Embryonic facial prominence (tissue), 1 donor: ENCODE data around the gene DESI1.
"Not testable (repeated sequence)": the region's sequence is repeated elsewhere in the genome, so short reads cannot be mapped to it uniquely, and the experiment has no call there.

Experiments used
- DNase-seq: peaks from one replicate; pipeline ENCODE4 v3.0.0-alpha.2; 2016; ENCODE audit errors: extremely low spot score

DESI1 gene

DNA sequence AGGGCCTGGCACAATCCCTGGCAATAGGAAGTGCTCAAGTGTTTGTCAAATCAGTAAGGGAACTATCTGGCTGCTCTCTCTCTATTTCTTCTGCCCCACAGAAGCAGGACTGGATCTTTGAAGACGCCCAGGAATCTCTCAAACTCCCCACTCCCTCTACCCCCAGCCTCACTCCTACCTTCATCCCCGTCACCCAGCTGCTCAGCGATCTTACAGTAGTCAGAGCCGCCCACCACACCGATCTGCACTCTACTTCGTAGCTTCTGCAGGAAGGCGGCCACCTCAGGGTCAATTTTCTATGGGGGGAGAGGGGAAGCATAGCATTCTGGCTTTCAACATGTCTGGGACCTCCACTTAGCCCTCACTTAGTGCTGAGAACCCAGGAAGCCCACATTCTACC is 34.9 kb downstream of the DESI1 start:
- no peak for DNase-seq

DNA sequence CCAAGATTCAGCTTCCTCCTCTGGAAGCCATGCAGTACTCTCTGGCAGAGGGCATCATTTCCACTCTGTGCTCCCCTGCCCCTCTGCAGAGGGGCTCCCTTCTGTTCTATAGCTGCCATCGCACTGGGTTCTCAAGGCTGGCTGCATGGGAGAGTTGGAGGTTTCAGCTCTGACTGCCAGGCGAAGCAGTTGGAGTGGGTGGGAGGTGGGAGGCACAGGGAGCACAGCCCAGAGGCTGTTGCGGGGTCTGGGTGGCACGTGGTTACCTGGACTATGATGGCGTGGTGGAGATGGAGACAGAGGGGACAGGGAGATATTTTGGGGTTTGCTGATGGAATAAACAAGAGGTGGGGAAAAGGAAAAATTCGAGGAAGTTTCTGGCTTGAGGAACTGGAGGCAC is 36.0 kb downstream of the DESI1 start:
- DNase-seq: no peak

DNA sequence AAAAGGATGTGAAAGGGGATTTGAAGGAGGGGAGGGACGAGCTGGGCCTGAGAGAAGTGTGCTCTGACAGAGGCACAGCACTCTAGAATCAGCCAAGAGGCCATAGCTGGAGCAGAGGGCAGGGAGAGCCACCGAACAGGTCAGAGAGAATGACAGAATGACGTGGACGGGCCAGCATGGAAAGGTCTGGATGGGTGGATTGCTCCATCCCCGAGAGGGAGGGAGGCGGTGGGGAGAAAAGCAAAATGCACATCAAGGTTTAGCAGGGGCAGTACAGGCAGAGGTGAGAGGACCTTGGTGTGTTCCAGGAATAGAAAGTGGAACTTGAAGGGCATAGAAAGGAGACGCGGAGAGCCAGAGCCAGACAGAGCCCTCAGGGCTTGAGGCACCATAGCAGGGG is 38.1 kb downstream of the DESI1 start:
- DNase-seq: no peak

DNA sequence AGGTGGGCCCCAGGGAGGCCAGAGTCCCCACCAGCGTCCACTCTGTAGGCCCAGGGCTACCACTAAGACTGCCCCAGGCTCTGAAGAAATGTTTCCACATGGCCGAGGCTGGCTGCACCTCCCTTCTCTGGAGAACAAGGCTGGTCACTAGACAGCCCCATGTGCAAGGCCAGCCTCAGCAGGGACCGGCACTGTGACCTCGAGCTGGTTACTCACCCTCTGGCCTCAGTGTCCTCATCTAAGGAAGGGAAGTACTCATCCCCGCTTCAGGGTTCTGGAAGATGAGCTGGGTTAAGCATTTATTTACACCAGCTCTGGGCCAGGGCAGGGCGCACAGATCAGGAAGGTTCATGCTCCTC is 40.9 kb downstream of the DESI1 start:
- no peak for DNase-seq

DNA sequence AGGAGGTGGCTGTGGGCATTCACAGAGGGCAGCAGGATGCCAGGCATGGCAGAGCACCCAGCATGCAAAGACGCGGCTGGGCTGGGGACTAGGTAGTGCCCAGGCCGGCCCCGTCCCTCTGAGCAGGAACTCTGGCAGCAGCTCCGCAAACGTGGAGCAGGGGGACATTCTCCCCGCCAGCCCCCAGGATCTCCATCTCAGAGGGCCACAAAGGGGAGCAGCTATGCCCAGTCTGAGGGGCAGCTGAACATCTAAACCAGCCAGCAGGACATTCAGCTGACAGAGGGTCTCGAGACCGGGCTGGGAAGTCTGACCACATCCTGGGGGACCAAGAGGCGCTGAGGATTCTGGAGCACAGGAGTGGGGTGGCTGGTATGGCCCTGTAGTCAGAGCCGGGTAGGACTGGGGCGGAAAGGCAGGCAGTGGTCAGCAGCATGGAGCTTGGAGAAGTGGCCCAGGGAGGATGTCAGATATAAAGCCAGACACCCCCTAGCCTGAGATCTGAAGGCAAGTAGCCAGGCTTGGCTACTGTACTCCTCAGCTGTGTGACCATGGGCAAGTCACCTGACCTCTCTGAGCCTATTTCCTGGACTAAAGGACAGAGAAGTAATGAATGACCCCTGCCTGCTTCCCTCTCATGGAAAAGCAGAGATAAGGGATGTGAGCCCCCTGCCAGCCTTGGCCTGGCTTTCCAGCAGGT is 41.4 kb downstream of the DESI1 start:
- no peak for DNase-seq

DNA sequence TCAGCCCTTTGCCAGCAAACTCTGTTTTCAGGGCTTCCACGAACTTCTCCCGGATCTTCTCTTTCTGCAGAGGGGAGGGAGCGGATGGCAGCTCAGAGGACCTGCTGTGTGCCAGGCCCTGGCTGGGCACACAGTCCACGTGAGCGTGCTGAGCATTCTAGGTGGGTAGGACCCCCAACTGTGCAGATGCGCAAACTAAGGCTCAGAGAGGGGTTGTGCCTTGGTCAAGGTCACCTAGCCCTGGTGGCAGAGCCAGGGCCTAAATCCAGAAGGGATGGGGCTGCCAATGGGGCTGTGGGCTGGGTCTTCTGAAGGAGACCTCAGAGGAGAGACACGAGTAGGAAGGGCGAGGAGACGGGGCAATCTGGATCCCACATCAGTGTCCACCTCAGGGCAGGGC is 42.0 kb downstream of the DESI1 start:
- DNase-seq: no peak

DNA sequence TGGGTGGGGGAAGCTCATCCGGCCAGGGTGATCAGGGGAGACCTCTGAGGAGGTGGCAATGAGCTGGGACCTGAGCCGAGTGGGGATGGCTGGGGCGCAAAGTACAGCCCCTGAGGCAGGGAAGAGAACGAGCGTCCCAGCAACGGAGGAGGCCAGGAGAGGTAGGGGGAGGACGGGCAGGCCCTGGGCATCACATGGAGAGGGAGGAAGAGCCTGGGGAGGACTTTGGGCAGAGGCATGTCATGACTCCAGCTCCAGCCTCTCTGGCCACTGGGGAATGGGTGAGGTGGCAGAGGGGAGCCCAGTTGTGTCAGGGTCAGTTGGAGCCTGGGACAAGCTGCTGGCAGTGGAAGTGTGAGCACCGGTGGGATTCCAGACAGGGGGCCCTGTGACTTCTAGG is 42.7 kb downstream of the DESI1 start:
- DNase-seq: no peak

DNA sequence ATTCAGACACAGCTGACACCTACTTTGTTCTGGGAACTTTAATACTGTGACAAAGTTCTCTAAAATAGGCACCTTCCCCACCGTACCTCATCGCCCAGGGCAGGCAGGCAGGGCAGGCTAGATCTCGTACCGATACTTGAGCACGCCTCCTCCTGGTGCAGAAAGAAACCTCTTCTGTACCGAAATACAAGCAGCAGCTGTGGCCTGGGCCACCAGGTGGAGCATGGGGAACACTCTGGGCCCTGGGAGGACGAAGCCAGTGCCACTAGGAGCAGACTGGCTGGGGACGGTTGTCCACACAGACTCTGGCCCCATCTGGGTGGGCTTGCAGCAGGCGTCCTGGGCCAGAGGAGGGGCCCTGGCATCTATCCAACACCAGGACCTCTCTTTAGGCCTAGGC is 44.0 kb downstream of the DESI1 start:
- no peak for DNase-seq

DNA sequence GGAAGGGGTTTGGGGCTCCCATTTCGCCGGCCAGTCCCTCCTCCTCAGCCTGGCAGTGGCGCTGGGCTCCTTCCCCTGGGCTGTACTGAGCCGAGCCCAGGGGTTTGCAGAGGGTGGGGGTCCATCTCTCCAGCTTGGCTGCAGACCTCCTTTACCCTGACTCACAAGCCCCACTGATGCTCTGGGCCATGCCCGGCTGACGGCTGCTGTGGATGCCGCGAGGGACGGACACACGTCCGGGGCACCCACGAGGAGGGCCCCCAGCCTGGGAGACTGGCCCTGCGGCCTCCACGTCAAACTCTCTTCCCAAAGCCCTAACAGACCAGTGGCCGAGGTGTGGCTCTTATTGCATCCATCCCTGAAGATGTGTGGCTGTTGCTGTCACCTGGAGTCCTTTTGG is 45.3 kb downstream of the DESI1 start:
- no peak for DNase-seq

DNA sequence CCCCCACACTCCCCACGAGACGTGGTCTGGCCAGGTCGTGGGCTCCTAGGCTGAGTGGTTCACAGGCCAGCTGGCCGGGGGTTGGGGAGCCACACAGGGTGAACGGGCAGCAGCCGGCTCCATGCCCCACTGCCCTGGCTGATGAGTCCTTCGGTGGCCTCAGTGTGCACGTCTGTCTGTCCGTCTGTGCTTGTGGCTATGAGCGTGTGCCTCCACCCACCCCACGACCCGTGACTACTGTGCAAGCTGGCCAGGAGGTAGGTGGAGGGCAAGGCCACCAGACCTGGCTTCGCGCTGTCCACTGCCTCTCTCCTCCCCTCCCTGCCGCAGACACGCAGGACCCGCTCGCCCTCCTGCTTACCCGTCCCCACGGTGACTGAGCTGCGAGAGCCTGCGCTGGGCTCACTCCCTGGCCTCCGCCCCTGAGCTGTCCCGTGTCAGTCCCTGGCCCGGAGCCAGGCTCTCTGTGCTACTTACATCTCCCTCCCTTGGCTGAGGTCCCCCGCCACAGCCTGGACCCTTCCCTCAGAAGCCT is 45.9 kb downstream of the DESI1 start:
- no peak for DNase-seq

DNA sequence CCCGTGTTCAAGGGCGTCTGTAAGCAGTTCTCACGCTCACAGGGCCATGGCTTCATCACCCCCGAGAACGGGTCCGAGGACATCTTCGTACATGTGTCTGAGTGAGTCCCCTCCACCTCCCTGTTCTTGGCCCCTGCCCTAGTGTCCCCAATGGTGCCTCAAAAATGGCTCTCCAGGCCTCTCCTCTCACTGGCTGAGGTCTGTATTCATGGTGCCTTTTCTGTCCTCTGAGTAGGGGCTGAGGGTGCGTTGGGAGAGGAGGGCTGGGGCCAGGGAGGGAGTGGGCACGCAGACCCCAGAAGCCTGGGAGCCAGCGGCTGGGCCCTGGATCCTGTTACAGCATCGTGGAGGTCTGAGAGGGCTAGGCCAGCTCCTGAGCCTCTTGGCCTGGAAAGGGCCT is 47.2 kb downstream of the DESI1 start:
- no peak for DNase-seq

DNA sequence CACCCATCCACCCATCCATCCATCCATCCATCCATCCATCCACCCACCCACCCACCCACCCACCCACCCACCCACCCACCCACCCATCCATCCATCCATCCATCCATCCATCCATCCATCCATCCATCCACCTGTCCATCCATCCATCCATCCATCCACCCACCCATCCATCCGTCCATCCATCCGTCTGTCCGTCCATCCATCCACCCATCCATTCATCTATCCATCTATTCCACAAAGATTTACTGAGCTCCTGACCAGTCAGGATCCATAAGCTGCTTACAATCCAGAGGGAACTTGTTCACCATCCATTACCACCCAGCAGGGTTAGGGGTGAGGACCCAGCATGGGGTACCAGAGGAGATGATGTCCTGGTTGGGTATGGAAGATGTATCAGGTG is 48.5 kb downstream of the DESI1 start:
- DNase-seq: not testable (repeated sequence)

DNA sequence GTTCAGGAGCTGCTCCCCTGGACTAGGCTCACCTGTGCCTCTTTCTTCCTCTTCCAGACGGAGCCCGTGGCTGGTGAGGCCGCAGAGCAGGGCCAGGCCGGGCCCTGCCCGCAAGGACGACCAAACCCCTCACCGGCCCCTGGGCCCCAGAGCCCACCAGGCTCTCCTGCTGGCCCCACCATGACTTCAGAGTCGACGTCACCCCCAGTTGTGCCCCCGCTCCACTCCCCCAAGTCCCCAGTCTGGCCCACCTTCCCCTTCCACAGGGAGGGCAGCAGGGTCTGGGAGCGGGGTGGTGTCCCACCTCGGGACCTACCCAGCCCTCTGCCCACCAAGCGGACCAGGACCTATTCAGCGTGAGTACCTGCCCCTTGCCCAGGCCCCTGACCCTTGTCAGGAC is 49.1 kb downstream of the DESI1 start:
- DNase-seq: no peak

DNA sequence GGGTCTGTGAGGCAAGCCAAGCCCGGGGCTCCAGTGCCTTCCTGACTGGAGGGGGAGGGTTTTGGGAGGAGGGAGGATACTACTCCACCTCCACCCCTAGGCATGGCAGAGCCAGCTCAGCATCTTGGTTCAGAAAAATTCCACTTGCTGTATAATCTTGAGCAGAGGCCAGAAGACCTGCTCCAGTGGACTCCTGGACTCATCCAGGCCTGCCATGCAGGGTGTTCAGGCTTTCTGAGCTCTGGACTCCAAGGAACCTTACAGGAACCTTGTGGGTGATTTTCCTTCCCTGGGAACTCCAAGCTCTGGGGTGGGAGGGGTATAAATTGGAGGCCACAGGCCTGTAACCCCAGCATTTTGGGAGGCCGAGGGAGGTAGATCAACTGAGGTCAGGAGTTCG is 50.6 kb downstream of the DESI1 start:
- no peak for DNase-seq

DNA sequence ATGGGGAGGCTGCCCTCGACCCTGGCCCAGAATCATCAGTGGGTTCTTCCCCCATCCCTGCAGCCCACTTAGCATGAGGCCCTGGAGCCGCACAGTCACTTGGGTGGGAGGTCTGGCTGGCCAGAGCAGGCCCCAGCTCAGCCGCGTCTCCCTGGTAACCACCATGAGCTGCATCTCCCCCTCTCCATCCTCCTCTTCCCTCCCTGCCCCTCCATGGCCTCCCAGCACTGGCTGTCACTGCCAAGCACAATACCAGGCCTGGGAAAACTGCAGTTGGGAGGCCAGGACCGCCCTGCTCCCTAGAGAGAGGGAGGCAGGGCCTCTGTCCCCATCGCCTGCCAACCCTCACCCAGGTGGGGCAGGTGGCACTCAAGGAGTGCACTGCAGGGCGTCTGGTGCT is 52.0 kb downstream of the DESI1 start:
- DNase-seq: no peak

DNA sequence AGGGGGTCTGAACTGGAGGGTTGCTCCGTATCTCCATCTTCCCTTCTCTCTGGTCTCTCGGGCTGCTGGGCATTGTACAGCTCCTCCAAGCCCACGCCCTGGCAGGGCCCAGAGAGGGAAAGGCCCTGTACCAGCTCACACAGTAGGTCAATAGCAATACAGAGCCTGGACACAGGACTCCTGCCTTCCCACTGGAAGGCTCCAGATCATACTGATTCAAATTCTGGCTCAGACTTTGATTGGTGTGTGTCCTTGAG is 53.4 kb downstream of the DESI1 start:
- no peak for DNase-seq

DNA sequence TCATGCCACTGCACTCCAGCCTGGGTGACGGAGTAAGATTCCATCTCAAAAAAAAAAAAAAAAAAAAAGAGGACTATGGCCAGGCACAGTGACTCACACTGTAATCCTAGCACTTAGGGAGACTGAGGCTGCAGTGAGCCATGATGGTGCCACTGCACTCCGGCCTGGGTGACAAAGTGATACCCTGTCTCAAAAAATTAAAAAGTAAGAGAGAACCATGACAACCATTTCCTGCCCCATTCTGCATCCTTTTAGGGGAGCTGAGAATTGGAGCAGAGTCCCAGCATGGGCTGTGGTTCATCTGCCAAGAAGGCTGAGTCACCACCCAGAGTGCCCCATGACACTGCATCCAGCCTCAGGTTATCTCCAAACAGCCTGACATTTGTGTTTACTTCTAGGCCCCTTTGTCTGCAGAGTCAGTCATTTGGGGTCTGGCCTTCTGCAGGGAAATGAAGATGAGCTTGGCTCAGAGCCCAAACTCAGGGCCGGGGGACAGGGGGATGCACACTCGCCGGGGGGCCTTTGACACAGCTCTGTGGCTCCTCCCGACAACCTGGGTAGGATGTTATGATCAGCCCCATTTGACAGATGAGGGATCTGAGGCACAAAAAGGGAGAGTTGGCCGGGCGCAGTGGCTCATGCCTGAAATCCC is 55.3 kb downstream of the DESI1 start:
- no peak for DNase-seq

DNA sequence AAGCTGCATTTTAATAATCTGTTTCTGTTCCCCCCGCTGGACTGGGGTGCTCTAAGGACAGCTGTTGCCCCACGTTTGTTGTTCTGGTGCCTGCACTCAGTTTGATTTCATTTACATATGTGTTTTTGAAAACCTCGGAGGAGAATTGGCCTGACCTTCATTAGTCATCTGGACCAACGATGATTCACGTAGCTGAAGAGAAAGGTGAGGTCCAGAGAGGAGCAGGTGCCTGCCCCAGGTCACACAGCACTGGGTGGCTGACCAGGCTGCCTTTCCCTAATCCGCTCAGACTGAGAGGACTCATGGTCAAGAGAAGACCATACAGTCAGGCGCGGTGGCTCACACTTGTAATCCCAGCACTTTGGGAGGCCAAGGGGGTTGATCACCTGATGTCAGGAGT is 56.3 kb downstream of the DESI1 start:
- no peak for DNase-seq

DNA sequence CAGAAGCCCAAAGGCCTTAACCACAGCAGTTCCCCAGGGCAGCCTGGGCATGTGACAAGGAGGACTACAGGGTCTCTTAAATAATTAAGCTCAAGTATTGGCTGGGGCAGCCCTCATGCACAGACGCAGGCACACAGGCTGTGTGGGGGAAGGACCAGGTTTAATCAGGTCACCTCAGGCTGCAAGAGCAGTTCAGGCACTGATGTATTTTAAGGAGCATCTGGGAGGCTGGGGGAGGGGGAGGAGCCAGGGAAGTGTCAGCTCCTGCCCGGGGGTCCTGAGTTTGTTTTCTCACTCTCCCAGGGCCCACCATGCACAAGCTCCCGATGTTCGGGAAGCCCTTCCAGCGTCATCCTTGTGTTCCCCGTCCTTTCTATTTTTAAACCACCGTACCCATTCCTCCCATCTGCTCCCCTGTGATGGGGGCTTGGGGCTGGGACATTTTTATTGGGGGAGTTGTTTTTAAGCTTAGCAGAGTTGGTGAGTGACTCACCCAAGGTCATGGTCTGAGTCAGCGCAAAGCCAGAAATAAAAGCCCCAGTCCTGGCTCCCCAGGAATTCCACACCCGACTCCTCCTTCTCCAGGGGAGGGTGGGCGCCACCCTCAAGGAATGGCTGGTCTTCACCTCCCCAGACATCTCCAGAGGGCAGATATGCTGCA is 57.7 kb downstream of the DESI1 start:
- DNase-seq: no peak

DNA sequence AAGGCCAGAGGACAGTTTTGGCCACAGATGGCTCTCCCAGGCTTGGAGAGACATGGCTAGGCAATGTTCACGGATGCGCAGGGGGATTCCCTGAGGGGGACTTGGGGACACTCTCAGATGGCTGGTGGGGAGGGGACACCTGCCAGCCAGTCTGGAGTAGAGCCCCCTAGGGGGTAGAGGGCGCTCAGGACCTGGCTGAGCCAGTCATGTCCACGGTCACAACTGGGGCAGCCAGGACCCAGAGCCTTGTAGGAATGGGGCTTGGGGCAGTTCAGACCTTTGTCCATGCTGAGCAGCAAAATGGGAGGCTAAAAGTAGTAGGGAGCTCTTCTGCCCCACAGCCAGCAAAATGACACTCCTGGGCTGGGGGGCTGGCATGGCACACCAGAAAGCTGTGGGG is 58.4 kb downstream of the DESI1 start:
- no peak for DNase-seq

DNA sequence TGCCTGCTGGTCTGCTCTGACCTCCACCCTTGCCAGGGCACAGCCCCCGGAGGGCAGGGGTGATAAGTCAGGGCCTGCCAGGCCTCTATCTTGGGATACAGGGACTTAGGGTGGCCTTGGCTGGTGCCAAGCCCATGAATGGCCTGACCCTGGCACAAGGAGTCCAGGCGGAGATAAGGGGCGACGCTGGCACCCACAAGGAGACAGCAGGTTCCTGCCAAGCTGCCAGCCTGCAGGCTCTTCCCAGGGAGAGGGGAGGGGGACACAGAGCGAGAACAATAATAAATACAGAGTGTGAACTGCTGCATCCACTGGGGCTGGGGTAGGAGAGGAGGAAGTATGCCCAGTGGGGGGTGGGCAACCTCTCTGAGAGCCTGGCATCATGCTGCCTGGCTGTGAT is 59.1 kb downstream of the DESI1 start:
- DNase-seq: no peak

DNA sequence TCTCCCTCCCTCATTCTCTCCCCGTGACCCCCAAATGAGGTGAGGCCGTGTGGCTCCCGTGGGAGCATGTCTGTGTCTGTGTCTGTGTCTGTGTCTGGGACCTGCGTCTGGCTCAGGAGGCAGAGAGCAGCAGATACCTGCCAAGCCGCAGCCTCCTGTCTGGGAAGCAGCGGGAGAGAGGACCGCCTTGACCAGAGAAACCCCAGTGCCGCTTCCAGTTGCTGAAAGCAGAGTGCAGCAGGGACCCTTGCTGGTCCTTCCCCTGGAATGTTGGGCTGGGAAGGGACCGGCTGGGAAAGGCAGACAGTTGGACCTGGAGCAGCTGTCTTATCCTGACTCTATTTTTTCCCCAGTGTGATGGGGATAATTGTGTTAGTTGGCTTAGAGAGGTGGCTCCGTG is 59.5 kb downstream of the DESI1 start:
- no peak for DNase-seq

DNA sequence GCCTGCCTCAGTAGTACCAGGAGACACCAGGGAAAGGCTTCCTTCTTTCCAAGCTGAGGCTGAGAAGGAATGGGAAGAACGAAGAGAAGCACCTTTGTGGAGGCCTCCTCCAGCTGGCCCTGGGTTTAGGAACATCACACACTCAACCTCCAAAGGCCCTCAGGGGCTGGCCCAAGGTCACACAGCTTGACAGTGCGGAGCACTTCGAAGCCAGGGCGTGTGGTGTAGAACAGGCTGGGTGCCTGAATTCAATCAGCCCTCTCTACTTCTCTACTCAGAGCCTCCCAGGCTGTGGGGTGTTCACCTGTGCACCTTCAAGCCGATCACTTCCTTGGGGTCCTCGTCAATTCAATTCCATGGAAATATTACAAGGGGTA is 60.8 kb downstream of the DESI1 start:
- DNase-seq: no peak

DNA sequence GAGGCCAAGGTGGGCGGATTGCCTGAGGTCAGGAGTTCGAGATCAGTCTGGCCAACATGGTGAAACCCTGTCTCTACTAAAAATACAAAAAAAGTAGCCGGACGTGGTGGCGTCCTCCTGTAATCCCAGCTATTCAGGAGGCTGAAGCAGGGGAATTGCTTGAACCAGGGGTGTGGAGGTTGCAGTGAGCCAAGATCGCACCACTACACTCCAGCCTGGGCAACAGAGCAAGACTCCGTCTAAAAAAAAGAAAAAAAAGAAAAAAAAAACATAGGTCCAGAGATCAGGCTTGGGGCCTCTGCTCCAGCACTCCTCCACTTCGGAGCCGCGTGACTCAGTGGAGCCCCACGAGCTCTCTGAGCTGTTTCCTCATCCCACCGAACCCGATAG is 62.6 kb downstream of the DESI1 start:
- DNase-seq: not testable (repeated sequence)
